HG03139 (cell line): Measurements from ENCODE around the gene SCN11A.

Experiments
- ATAC-seq: cut with Tn5 transposase; IDR thresholded peaks from one replicate; pipeline ENCODE4 v1.9.1; 2021; ENCODE audit not compliant: unreplicated experiment

Gene SCN11A

DNA sequence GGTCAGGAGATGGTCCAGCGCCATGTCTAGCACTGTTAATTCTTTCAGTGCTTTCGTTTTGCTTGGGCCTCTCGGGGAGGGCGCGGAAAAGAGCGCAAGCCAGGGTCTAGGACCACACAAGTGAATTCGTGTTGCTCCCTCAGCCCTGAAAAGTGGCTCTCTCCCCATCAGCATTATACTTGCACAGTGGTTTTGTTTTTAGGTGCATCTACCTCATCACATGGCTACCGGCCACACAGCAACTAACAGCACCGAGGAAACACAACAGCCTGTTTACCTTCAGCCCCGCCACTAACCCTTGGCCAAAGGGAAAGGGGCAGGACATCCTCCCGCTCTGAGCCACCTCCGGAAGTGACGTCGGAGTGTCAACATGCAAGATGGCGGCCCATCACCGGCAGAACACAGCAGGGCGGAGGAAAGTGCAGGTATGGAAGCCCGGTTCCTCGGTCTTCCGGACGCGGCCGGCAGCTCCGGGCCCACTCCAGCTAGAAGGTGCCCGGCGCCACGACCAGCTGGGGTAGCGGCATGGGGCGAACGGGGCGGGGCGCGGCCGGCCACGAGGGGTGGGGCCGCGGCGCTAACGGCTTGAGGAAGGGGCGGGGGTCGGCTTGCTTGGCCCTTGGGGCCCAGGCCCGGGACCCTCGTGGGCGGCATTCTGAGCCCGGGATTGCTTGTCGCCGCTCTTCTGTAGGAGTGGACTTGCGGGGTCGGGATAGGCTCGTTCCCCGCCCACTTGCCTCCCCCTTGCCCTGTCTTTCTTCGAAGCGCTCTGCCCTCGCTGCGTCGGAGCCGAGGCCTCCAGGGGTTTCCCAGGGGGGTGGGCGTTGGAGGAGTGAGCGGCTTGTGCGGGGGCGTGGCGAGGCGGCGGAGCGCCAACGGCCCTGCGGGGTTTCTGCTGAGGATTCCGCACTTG is at the start of gene SCN11A, which contains the start of gene WDR48:
SCN11A (minus strand) TSS at position 296 of the 913 bp plus-strand sequence. CDS start 101,582 bp downstream, outside the sequence.
WDR48 (plus strand) TSS at position 368 of the 913 bp plus-strand sequence; CDS start at position 378, 10 bp downstream.
- ATAC-seq: peak; percentile 99

- ATAC-seq: peak; percentile 53
Observed at GRCh38 chr3:39101022-39101689, 49.4 kb upstream of the SCN11A start.

GRCh38 chr3:39100500-39100886 is 48.7 kb upstream of the SCN11A start:
- ATAC-seq: no peak

DNA sequence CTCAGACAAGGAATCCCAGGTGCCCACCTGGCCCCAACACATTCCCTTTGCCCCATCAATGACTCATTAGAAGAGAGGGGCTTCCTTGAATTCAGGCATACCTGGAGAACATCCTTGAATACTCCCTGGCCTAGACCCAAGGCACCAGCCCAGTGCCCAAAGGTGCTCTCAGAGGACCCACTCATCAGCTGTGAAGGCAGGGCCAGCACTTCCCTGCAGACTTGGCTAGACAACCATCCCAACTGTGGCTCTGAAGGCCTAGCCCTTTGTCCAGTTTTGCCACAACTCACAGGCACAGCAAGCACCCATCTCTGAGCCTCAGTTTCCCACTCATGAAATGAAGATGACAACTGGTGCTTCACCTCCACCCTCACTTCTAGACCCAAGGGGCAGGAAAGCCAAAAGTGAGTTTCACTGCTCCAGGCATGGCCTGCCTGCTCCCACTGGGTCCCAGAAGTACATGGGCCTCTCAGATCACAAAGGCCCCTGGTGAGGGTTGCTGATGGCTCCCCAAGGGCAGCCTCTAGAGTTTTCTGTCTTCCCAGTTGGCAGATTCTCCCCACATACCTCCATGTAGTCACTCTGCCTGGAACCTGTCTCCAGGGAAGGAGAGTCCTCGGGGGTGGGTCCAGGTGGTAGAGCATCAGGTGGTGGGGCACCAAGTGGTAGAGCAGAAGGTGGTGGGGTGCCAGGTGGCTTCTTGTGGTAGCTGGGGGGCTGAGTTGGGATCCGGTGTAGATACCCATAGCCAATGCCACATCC is 48.2 kb upstream of the SCN11A start:
- no peak for ATAC-seq

DNA sequence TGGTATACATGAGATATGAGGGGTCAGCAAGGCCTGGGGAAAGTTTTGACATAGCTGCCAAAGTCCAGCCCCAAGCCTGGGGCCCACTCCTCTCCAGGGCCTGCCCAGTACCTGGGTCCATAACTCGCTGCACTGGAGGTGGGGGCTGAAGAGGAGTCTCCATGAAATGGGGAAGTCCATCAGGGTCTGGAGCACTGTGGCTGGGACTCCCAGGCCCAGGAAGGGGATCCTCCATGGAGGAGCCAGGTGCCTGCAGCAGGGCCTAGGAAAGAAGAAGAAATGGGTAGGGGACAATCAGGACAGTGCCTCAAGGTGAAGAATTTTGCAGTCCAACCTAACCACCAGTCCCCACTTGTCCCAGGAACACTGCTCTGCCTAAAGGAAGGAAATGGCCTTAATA is 47.5 kb upstream of the SCN11A start:
- no peak for ATAC-seq

DNA sequence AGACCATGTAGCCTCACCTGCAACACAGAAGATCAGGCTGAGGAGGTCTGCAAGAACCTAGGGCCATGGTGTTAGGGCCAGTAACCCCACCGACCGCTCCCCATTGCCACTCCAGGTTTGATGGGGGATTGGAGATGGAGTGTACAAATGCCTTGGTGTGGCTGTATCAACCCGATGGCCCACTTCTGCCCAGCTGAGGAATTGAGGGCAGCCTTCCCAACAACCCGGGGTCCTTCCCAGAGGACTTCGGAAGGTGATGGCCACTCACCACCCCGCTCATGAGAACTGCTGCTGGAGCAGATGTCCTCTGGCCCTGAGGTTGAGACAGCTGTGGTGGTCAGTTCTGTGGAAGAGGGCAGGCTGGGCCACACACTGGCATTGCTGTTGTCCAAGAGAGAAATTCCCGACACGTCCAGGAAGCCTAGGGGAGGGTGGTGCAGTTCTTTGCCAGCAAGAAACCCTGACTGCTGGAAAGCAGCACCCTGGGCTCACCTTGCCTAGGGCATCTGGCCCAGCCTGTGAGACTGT is 46.8 kb upstream of the SCN11A start:
- ATAC-seq: no peak

DNA sequence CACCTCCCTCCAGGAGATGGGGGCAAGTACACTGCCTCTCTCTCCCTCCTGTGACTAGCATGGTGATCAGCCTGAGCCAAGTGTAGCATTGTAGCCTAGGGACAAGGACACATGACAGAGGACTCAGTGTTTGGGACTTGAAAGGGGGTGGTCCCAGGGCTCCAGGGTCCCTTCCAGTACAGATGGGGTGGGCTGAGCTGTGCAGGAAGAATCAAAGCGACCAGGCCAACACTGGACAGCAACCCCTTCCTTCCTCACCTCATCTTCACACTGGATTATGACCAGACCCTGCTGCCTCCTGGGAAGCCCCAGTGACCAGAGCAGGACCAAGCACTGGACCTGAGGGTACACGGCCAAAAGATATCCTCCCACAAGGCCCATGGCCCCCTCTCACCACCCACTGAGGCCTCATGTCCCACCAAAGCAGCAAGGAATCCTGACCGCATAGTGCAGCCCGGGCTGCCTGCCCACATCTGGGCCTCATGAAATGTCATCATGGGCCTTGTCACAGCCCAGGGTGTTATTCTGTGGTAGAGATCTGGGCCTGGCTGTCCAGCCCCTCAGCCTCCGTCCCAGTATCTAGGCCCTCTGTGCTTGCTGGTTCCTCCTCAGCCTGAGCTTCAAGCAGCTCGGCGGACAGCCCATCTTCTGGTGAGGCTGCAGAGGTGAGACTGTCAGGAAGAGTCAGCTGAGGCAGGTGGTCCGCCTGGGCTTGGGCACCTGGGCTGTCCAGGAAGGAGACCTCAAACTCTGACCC is 46.1 kb upstream of the SCN11A start:
- no peak for ATAC-seq

GRCh38 chr3:39096775-39097174 is 45.0 kb upstream of the SCN11A start:
- ATAC-seq: no peak

GRCh38 chr3:39095778-39096177 is 44.0 kb upstream of the SCN11A start:
- no peak for ATAC-seq

DNA sequence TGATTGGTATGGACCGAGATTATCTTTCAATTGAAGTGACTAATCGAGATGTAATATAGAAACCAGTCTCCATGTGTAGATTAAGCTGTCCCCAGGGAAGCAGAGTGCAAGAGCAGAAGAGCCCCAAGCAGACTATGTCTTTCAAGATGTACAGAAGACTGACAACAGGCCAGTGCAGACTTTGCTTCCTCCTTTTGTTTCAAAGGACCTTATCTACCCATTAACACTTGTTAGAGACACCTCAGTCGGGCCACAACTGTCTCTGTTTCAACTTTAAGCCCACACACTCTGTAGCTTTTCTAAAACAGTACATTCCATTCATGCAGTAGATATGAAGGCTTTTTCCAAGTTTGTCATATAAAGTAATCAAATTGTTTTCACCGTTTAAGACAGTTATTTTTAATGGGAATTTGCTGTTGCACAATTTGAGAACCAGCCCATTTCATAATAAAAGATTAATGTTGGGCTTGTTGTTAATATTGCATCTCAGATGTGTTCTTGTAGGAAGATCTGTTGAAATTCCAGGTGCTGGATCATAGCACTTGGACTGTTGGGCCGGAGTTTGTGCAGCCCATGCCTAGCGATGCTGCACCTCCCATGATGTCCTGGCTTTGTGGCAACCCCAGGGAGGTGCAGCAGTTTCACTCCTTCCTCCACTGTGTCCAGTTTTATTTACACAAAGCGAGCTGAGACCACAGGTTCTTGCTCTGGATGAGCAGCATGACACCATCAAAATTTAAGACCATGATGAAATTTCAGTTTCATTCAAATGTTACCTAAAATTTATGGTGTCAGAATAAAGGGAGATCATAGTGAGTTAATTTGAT is 43.3 kb upstream of the SCN11A start:
- no peak for ATAC-seq

- no peak for ATAC-seq
Observed at GRCh38 chr3:39090922-39091321, 39.2 kb upstream of the SCN11A start.

- no peak for ATAC-seq
Observed at GRCh38 chr3:39088889-39089288, 37.1 kb upstream of the SCN11A start.

DNA sequence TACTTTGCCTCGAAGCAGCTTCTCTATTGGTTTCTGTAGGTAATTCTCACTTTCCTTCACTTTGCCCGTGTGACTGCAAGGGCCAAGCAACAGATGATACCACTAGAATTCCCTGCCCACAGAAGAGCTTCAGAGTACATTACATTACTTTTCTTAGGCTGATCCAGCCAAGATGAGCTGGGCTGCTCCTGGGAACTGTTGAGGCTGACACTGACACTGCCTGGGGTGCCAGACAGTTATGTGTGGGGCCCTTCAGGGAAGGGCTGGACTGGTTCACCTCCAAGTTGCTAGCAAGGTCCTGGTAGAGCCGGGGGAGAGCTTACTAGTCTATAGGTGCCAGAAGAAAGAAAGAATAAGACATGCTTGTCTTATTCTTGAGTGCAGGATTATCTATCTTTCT is 36.7 kb upstream of the SCN11A start:
- no peak for ATAC-seq

- no peak for ATAC-seq
Observed at GRCh38 chr3:39086144-39086543, 34.4 kb upstream of the SCN11A start.

DNA sequence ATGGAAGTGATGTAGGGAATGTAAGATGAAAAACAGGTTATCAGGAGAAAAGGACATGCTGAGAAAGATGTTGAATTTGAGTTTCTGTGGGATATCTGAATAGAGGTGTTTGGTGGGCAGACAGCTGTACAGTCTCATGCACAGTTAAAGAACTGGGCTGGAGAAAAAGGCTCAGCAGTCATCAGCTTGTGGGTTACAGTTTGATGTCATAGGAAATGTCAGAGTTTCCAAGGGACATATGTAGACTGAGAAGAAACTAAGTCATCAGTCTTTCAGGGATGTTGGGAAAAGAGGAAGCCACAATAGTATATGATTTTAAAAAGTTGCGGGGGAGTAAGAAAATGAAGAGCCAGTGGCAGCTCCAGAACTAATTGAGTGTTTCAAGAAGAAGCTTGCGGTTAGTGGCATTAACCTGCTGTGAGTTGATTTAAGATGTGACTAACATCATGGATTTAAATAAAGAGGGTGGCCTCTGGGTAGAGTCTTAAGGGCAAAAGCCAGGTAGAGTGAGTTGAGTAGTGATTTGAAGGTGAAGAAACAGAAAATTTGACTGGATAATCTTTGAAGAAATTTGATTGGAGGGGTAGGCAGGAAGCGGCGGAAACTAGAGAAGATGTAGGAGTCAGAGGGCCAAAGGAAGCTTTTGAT is 31.0 kb upstream of the SCN11A start:
- no peak for ATAC-seq

DNA sequence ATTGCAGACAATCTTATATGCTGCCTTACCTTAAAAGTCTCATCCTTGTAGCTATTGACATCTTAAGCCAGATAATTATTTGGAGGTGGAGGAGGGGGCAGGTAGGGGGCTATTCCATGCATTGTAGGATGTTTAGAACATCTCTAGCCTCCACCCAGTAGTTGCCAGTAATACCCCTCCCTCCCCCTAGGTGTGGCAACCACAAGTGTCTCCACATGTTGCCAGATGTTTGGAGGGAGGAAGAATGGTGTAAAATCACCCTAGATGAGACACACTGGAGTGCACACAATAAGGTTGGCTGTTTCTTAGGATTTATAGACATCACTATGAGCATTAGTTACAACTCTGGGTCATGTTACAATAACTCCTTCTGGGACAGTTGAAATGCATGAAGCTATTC is 28.3 kb upstream of the SCN11A start:
- no peak for ATAC-seq

DNA sequence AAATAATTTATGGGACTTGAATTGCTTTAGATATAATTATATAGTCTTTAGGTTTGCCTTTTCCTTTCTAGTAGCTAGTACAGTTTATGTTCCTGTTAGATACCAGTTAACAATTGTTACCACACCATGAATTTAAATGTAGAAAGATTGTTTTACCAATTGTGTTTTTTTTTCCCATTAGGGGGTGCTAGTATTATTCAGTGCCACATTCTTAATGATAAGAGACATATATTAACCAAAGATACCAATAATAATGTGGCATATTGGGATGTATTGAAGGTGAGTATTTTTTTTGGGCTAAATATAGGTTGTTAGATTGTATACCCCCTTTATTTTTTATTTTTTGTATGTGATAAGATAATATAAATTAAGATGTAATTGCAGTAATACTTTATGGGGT is 27.8 kb upstream of the SCN11A start:
- ATAC-seq: no peak

DNA sequence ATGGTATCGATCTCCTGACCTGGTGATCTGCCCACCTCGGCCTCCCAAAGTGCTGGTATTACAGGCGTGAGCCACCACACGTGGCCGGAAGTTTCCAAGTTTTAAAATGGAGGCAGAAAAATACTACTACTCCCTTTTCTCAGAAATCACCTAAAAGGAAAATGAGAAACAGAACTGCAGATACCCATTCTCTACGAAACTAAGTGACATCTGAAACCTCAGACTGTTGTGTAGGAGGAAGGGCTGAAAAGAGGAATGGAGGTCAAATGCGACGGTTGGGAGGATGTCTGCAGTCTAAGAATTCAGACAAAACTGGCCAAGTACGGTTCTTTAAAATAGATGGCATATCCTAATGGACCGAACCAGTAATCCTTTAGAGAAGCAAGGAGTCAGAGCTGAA is 24.2 kb upstream of the SCN11A start:
- ATAC-seq: no peak

DNA sequence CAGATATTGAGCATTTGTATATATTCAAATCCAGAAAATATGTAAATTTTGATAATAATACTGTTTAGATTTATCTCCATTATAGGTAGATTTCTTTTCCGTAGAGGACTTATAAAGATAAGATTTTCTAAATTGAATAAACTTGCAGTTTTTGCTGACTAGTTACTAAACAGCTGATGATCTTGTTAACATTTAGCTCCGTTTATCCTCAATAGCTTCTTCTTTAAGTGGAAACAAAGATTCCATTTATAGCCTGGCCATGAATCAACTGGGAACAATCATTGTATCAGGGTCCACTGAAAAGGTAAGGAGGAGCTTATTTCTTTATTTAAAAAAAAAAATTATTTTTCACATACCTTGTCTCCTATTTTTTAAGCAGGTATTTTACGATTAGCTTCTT is 16.8 kb upstream of the SCN11A start:
- no peak for ATAC-seq
